SU-DHL-6 (cell line): Measurements from ENCODE around the gene PITX3.

Source experiments
- H2AFZ ChIP-seq: fragments of 200-600 bp; sonication (generic); 2 replicates; pipeline ENCODE4 v1.6.1; 2014; ENCODE audit warnings: low read depth, mild to moderate bottlenecking, moderate library complexity, mixed read lengths, antibody characterized with exemption, low read length; ENCODE audit not compliant: severe bottlenecking
- H3F3A ChIP-seq: fragments of 200-600 bp; shearing (Covaris generic); 2 replicates; pipeline ENCODE4 v1.6.0; 2016; ENCODE audit warnings: antibody characterized with exemption, mild to moderate bottlenecking; ENCODE audit not compliant: insufficient read depth
- H3K27ac ChIP-seq: fragments of 200-600 bp; sonication (generic); 2 replicates; pipeline ENCODE4 v1.5.1; 2016; ENCODE audit warnings: low read depth, mild to moderate bottlenecking, low read length, moderate library complexity, mixed read lengths
- H3K27me3 ChIP-seq: fragments of 200-600 bp; sonication (generic), shearing (Covaris generic); 2 replicates; pipeline ENCODE4 v1.6.0; 2014; ENCODE audit warnings: mild to moderate bottlenecking, low read length
- H3K36me3 ChIP-seq: fragments of 200-600 bp; sonication (generic); 2 replicates; pipeline ENCODE4 v1.6.1; 2014; ENCODE audit warnings: mild to moderate bottlenecking, low read length, mixed read lengths
- H3K4me2 ChIP-seq: fragments of 300-600, 200-600 bp; shearing (Covaris generic), sonication (generic); 2 replicates; pipeline ENCODE4 v1.6.0; 2014; ENCODE audit warnings: low read length, low read depth, mild to moderate bottlenecking; ENCODE audit not compliant: poor library complexity, severe bottlenecking
- H3K4me3 ChIP-seq: fragments of 200-600 bp; sonication (generic); 2 replicates; pipeline ENCODE4 v1.5.1; 2014; ENCODE audit warnings: antibody characterized with exemption, low read length, mild to moderate bottlenecking, mixed read lengths; ENCODE audit not compliant: insufficient read depth, poor library complexity, severe bottlenecking
- H3K79me2 ChIP-seq: fragments of 200-600 bp; sonication (generic); 2 replicates; pipeline ENCODE4 v1.6.1; 2014; ENCODE audit warnings: mild to moderate bottlenecking, low read length, moderate library complexity; ENCODE audit not compliant: insufficient read depth
- H3K9ac ChIP-seq: fragments of 200-600 bp; sonication (generic); 2 replicates; pipeline ENCODE4 v1.7.0; 2014; ENCODE audit warnings: mild to moderate bottlenecking, low read length
- H3K9me2 ChIP-seq: fragments of 200-600 bp; sonication (generic); replicated peaks from 2 replicates; pipeline ENCODE4 v1.6.1; 2014; ENCODE audit warnings: low read length; ENCODE audit not compliant: insufficient read depth
- H3K9me3 ChIP-seq: fragments of 200-600 bp; sonication (generic); 2 replicates; pipeline ENCODE4 v1.6.1; 2014; ENCODE audit warnings: low read length, mixed read lengths; ENCODE audit not compliant: insufficient read depth
- H4K20me1 ChIP-seq: fragments of 200-600 bp; sonication (generic); 2 replicates; pipeline ENCODE4 v1.6.1; 2014; ENCODE audit warnings: low read depth, mild to moderate bottlenecking, antibody characterized with exemption, low read length, moderate library complexity, mixed read lengths
- CTCF ChIP-seq: fragments of 200-600 bp; sonication (generic); IDR thresholded peaks from one replicate; pipeline ENCODE4 v1.5.1; 2017; ENCODE audit warnings: antibody characterized with exemption, mild to moderate bottlenecking, low read length, moderate library complexity; ENCODE audit not compliant: insufficient read depth, poor library complexity, severe bottlenecking
- EZH2phosphoT487 ChIP-seq: fragments of 200-600 bp; sonication (generic), shearing (Covaris generic); conservative IDR thresholded peaks from 2 replicates; pipeline ENCODE4 v1.6.1; 2018; ENCODE audit warnings: mild to moderate bottlenecking, antibody characterized with exemption, low read length, moderate library complexity, mixed read lengths

PITX3 gene

DNA sequence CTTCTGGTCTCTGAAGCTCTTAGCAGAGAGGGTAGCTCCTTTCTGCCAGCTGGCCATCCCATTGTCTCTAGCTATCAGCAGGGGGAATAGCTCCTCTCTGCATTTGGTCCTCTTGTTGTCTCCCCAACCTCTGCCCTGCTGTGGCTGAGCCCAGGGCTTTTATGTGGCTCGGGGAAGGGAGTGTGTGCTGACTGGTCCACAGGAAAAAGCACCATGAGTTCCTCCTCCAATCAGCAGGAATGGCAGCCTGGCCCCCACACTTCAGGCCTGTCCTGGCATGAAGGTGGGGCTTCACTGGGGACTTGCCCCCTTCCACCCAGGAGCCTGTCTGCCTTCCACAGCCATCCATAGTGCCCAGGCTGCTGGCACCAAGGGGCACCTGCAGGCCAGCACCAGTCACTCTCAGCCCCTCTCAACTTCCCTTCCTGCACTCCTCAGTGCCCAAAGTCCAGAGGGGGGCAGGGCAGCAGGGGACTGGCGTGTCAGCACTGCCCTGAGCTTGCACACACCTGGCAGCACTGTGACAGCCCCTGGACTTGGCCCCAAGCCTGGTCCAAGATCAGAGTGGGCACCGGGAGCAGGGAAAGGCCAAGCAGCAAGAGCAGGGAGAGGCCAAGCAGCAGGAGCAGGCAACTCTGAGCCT is 52.9 kb downstream of the PITX3 start:
- Histone ChIP-seq H3K4me3 (no peak overlapping the region), H3K27ac (no peak overlapping the region), H3K9ac (no peak overlapping the region), H3K9me3 (peaks cover 19% of the 10 kb centered on the region; the same call in 1 of the 2 replicates), H3K36me3 (no peaks in the 10 kb centered on the region), H3K4me2 (no peak overlapping the region), H3K9me2 (no peaks in the 10 kb centered on the region), H3K79me2 (no peaks in the 10 kb centered on the region), H3F3A (no peaks in the 10 kb centered on the region), H3K27me3 (no peaks in the 10 kb centered on the region), H2AFZ (no peak overlapping the region), H4K20me1 (no peaks in the 10 kb centered on the region)
- no peak for TF ChIP-seq EZH2phosphoT487
- TF ChIP-seq CTCF, result no peak

DNA sequence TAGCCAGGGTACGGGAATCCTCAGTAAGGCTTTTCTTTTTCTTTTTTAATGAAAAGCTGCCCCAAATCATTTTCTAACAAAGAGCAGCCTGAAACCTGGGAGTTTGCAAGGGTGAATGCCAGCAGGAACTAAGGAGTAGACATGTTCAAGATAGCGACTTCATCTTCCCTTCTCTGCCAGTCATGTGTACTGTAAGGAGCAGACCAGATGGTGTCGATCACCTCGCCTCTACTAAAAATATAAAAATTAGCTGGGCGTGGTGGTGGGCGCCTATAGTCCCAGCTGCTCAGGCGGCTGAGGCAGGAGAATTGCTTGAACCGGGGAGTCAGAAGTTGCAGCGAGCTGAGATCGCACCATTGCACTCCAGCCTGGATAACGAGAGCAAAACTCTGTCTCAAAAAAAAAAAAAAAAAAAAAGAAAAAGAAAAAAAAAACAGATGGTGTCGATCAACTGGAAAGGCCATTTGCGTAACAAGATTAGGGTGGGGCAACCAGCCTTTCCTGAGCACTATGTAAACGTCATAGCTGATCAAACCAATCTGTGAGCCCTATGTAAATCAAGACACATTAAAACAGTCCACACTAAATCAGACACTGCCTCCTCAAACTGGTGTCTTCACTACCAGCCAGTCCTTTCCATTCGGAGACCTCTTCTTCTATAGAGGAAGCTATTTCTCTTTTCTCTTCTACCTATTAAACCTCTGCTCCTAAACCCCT is 55.3 kb downstream of the PITX3 start:
- Histone ChIP-seq H3K79me2 (no peaks in the 10 kb centered on the region), H3K36me3 (no peaks in the 10 kb centered on the region), H3K9me3 (0 out of 2 replicates have a peak, but pooled peaks cover 5% of the 10 kb centered on the region), H3F3A (no peaks in the 10 kb centered on the region), H3K4me2 (no peak overlapping the region), H3K9ac (no peak overlapping the region), H3K27ac (no peak overlapping the region), H3K27me3 (no peaks in the 10 kb centered on the region), H2AFZ (no peak overlapping the region), H4K20me1 (no peaks in the 10 kb centered on the region), H3K9me2 (no peaks in the 10 kb centered on the region), H3K4me3 (no peak overlapping the region)
- no peak for TF ChIP-seq CTCF
- no peak for TF ChIP-seq EZH2phosphoT487

DNA sequence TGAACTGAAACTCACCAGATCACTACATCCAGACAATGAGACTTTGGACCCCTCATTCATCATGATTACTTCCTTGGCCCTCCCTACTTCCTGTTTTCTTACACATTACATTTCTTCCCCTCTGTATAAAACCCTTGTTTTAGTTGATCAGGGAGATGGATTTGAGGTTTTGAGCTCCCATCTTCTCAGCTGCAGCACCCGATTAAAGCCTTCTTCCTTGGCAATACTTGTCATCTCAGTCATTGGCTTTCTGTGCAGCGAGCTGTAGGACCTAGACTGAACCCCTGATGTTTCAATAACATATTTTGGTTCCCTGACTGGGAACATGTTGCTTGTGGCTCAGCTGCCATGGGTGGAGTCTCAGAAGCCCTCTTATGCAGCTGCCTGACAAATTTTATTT is 56.0 kb downstream of the PITX3 start:
- H3K9ac ChIP-seq, result no peak overlapping the region
- H3K27ac ChIP-seq, result no peak overlapping the region
- H3K4me3 ChIP-seq, result no peak overlapping the region
- no peak overlapping the region for H3K4me2 ChIP-seq
- H4K20me1 ChIP-seq, result no peaks in the 10 kb centered on the region
- no peaks in the 10 kb centered on the region for H3K79me2 ChIP-seq
- H2AFZ ChIP-seq, result no peak overlapping the region
- H3K9me3 ChIP-seq, result 0 out of 2 replicates have a peak, but pooled peaks cover 5% of the 10 kb centered on the region
- TF ChIP-seq CTCF (no peak), EZH2phosphoT487 (no peak)
- H3K9me2 ChIP-seq, result no peaks in the 10 kb centered on the region
- no peaks in the 10 kb centered on the region for H3F3A ChIP-seq
- H3K36me3 ChIP-seq, result no peaks in the 10 kb centered on the region
- no peaks in the 10 kb centered on the region for H3K27me3 ChIP-seq
